IPS DF 6.9 (cell line): ENCODE data around the gene SPTLC2.

Experiments used
- DNase-seq: peaks from one replicate; pipeline ENCODE4 v3.0.0-alpha.2; 2013; ENCODE audit warnings: low read depth, low spot score
- H3K27ac ChIP-seq: one replicate; pipeline ENCODE4 v1.5.1; 2013; ENCODE audit warnings: low read length, control low read depth
- H3K27me3 ChIP-seq: 2 replicates; pipeline ENCODE4 v1.6.1; 2013; ENCODE audit warnings: mild to moderate bottlenecking, low read length; ENCODE audit not compliant: control insufficient read depth, insufficient read depth
- H3K36me3 ChIP-seq: 2 replicates; pipeline ENCODE4 v1.6.1; 2013; ENCODE audit warnings: low read length; ENCODE audit not compliant: control insufficient read depth, insufficient read depth
- H3K4me1 ChIP-seq: 2 replicates; pipeline ENCODE4 v1.6.1; 2013; ENCODE audit warnings: low read length; ENCODE audit not compliant: control insufficient read depth, insufficient read depth
- H3K4me3 ChIP-seq: 2 replicates; pipeline ENCODE4 v1.5.1; 2013; ENCODE audit warnings: mild to moderate bottlenecking, low read length
- H3K9me3 ChIP-seq: 2 replicates; pipeline ENCODE4 v1.6.1; 2013; ENCODE audit warnings: low read length, inconsistent platforms; ENCODE audit not compliant: control insufficient read depth, insufficient read depth
- WGBS: extraction: QIAGEN DNeasy Blood & Tissue Kit; methylation state at CpG from one replicate; pipeline ENCODE4 v1.1.7; 2013; ENCODE audit warnings: mixed read lengths, missing lambda C conversion rate; ENCODE audit not compliant: insufficient read length, insufficient coverage; 5-methylcytosine and 5-hydroxymethylcytosine counted together

The SPTLC2 gene

DNA sequence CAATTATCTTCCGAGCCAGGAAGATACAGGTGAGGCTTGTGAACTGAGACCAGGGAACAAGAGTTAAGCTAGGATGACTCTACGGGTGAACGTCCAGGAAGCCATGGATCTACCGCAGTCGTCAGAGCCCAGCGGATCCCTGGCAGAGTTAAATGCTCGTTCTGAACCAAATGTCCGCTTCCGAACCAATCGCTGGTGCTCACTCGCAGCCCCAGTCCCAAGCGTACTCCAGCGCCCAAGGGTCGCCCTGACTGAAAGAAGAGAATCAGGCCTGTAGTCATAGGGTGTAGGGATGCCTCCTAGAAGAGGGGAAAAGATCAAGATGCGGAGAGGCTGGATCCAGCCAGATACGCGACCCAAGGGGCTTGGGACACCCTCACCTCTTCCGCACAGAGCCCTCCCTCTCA, 159.3 kb downstream of the SPTLC2 start:
- H3K4me3 ChIP-seq, result peak overlapping the region; percentile 85; the same call in 1 of the 2 replicates
- no peak for DNase-seq
- no peaks in the 10 kb centered on the region for H3K4me1 ChIP-seq
- no peaks in the 10 kb centered on the region for H3K9me3 ChIP-seq
- H3K27ac ChIP-seq, result no peak overlapping the region
- peaks cover 6% of the 10 kb centered on the region; the same call in 1 of the 2 replicates for H3K36me3 ChIP-seq
- no peaks in the 10 kb centered on the region for H3K27me3 ChIP-seq
- WGBS, result no CpG with 5 or more reads among the region's 18 CpGs
